GM12878 (cell line): ENCODE results near the gene MRPL42. TPM values are rescaled to one million over a fixed set of nuclear protein-coding genes. Genes with fewer than 3 reads are reported as not detected.
A peak's percentile ranks its signal among the peaks of the same experiment; 100 is the strongest.

Experiments
- ATAC-seq: fragments of 200-7000 bp; cut with Tn5 transposase; 3 replicates; pipeline ENCODE4 v1.9.1; 2020; ENCODE audit warnings: mild to moderate bottlenecking, moderate library complexity
- BruUV-seq: library from RNA; stranded (reverse); fragments of 400-500 nt; replicated peaks from 2 replicates; lab custom pipeline; 2021; lab: Mats Ljungman, UMichigan
- CTCF ChIA-PET: fragments of 300-600 bp; sonication (Branson Sonifier 250); formaldehyde crosslinking; extraction: SDS; loops from one replicate; lab custom pipeline; 2021; ENCODE audit warnings: inconsistent platforms; lab: Yijun Ruan, JAX
- POLR2A ChIA-PET: fragments of 350-600 bp; formaldehyde crosslinking; extraction: SDS; loops from one replicate; lab custom pipeline; 2021; ENCODE audit warnings: inconsistent platforms; lab: Charles Lee
- RAD21 ChIA-PET: fragments of 300-600 bp; sonication (Branson Sonifier 250); formaldehyde crosslinking; loops from one replicate; lab custom pipeline; 2023; ENCODE audit warnings: antibody characterized with exemption; ENCODE audit not compliant: unreplicated experiment; lab: Charles Lee
- SMC1A ChIA-PET: fragments of 300-600 bp; sonication (Branson Sonifier 250); formaldehyde crosslinking; loops from one replicate; lab custom pipeline; 2023; ENCODE audit not compliant: unreplicated experiment, uncharacterized antibody; lab: Charles Lee
- DNase-seq: peaks from one replicate; pipeline ENCODE4 v3.0.0-alpha.2; 2011; ENCODE audit warnings: low read depth, low spot score
- FAIRE-seq: peaks from 3 replicates; lab custom pipeline; 2011; peaks lifted over from hg19 to GRCh38; lab: Jason Lieb, UNC
- H2AFZ ChIP-seq: 2 replicates; pipeline ENCODE4 v1.6.0; 2011; ENCODE audit warnings: low read depth, low read length, control low read depth; ENCODE audit not compliant: control insufficient read depth
- H3K27ac ChIP-seq: 2 replicates; pipeline ENCODE4 v1.5.1; 2011; ENCODE audit warnings: control low read depth; ENCODE audit not compliant: control insufficient read depth, insufficient read depth
- H3K27me3 ChIP-seq, 2 experiments: replicated peaks in 1 of 2; 2 replicates each; pipeline versions ENCODE4 v1.6.0 to v1.6.1; 2011; ENCODE audit warnings: low read length in 1 of 2; ENCODE audit not compliant: control insufficient read depth in 2 of 2, insufficient read depth in 2 of 2
- H3K36me3 ChIP-seq, 2 experiments: 2 replicates each; pipeline ENCODE4 v1.5.1; 2011; ENCODE audit warnings: low read length in 1 of 2; ENCODE audit not compliant: control insufficient read depth in 2 of 2, insufficient read depth in 2 of 2
- H3K4me1 ChIP-seq: 2 replicates; pipeline ENCODE4 v1.6.1; 2011; ENCODE audit warnings: mild to moderate bottlenecking, low read length, moderate library complexity, mixed read lengths; ENCODE audit not compliant: control insufficient read depth, insufficient read depth
- H3K4me2 ChIP-seq: 2 replicates; pipeline ENCODE4 v1.6.0; 2011; ENCODE audit warnings: control low read depth; ENCODE audit not compliant: control insufficient read depth, insufficient read depth
- H3K4me3 ChIP-seq: fragments of 200-600 bp; sonication (generic); 2 replicates; pipeline ENCODE4 v1.5.1; 2016
- H3K79me2 ChIP-seq: 2 replicates; pipeline ENCODE4 v1.6.0; 2011; ENCODE audit warnings: low read length; ENCODE audit not compliant: control insufficient read depth, insufficient read depth
- H3K9ac ChIP-seq: 2 replicates; pipeline ENCODE4 v1.8.0; 2011; ENCODE audit warnings: low read length, control low read depth, mixed read lengths; ENCODE audit not compliant: control insufficient read depth, insufficient read depth
- H3K9me3 ChIP-seq: replicated peaks from 3 replicates; pipeline ENCODE4 v1.5.1; 2011; ENCODE audit warnings: mild to moderate bottlenecking, low read length; ENCODE audit not compliant: control insufficient read depth, insufficient read depth
- H4K20me1 ChIP-seq: 2 replicates; pipeline ENCODE4 v1.6.0; 2011; ENCODE audit not compliant: control insufficient read depth, insufficient read depth
- BHLHE40 ChIP-seq, 2 experiments: fragments of 450-650 bp in 1 of 2; IDR thresholded peaks; 2 replicates each; pipeline ENCODE4 v1.6.1; 2011 to 2017; ENCODE audit warnings: low read depth in 2 of 2, borderline replicate concordance in 1 of 2, improper control_type of control experiment in 1 of 2, low read length in 1 of 2, mild to moderate bottlenecking in 1 of 2
- ETV6 ChIP-seq, 2 experiments: fragments of 450-650 bp in 1 of 2; IDR thresholded peaks in 1 of 2; conservative IDR thresholded peaks in 1 of 2; 2 replicates each; pipeline ENCODE4 v1.6.1; 2014; ENCODE audit warnings: antibody characterized with exemption in 1 of 2, borderline replicate concordance in 1 of 2, low read depth in 1 of 2, mild to moderate bottlenecking in 1 of 2, moderate library complexity in 1 of 2
- NFYB ChIP-seq: IDR thresholded peaks from 2 replicates; pipeline ENCODE4 v1.6.1; 2011; ENCODE audit warnings: low read depth, mild to moderate bottlenecking, low read length, improper control_type of control experiment, moderate library complexity; ENCODE audit not compliant: insufficient read depth
- RFX5 ChIP-seq: IDR thresholded peaks from 2 replicates; pipeline ENCODE4 v1.6.1; 2011; ENCODE audit warnings: low read depth, low read length, improper control_type of control experiment
- STAT1 ChIP-seq: fragments of 450-650 bp; conservative IDR thresholded peaks from 2 replicates; pipeline ENCODE4 v1.6.1; 2014; ENCODE audit warnings: antibody characterized with exemption, mild to moderate bottlenecking
- ZBTB11 ChIP-seq: fragments of 450-650 bp; formaldehyde crosslinking; IDR thresholded peaks from 2 replicates; pipeline ENCODE4 v1.5.0; 2022; ENCODE audit warnings: mild to moderate bottlenecking, missing genetic modification characterization
- WGBS: methylation state at CpG from one replicate; pipeline ENCODE4 v1.1.6; 2016; ENCODE audit warnings: low lambda C conversion rate; ENCODE audit not compliant: insufficient replicate concordance, insufficient coverage; ENCODE audit errors: missing lambda C conversion rate; 5-methylcytosine and 5-hydroxymethylcytosine counted together
- in situ Hi-C: fragments of 300-500 bp; cut with MboI; formaldehyde crosslinking; loops from 9 replicates; pipeline ENCODE4 v1.14.3; 2018; ENCODE audit warnings: mixed read lengths
- intact Hi-C: fragments of 100-400 bp; cut with micrococcal nuclease; formaldehyde crosslinking; loops from one replicate; pipeline ENCODE4 v1.14.2; 2022; ENCODE audit not compliant: unreplicated experiment
- polyA plus RNA-seq, 11 experiments: library from polyadenylated mRNA; depleted of rRNA in 4 of 11; unstranded in 6 of 11; stranded (reverse) in 5 of 11; fragments of >200 nt; fragmentation: Nextera tagmentation in 4 of 11; fragmentation: Illumina TruSeq in 1 of 11; extraction: Ambion mirVana in 4 of 11; extraction: Trizol in 1 of 11; gene quantifications; 1 replicate in 1 of 11; 2 replicates in 10 of 11; pipeline versions ENCODE4 v1.2.1 to v1.2.3, GENCODE V29; 2011 to 2016; ENCODE audit warnings: inconsistent platforms in 2 of 11, missing spikeins in 2 of 11, low read depth in 1 of 11
- total RNA-seq, 4 experiments: library from RNA; depleted of rRNA in 3 of 4; stranded (reverse); fragments of >200 nt in 3 of 4; fragmentation: Illumina TruSeq in 1 of 4; extraction: Trizol in 1 of 4; gene quantifications; 2 replicates each; pipeline versions ENCODE4 v1.2.1 to v1.2.3, GENCODE V29; 2013 to 2021
- TF ChIP-seq, protein P1 (sequence below): fragments of 450-650 bp; IDR thresholded peaks from 2 replicates; pipeline ENCODE4 v1.6.1; 2016; ENCODE audit warnings: mild to moderate bottlenecking
- TF ChIP-seq, protein P2 (sequence below): fragments of 450-650 bp; IDR thresholded peaks from 2 replicates; pipeline ENCODE4 v1.6.1; 2018; ENCODE audit warnings: borderline replicate concordance, mild to moderate bottlenecking; ENCODE audit not compliant: partially characterized antibody
- TF ChIP-seq, protein P3 (sequence below): IDR thresholded peaks from 2 replicates; pipeline ENCODE4 v1.6.1; 2012; ENCODE audit warnings: low read depth, low read length, improper control_type of control experiment

MRPL42 gene
- total and polyA plus RNA-seq, 10 of the 15 experiments (the other 5 are each of a cell fraction or from before 2014, with no cell fraction given) = 65.1 to 427 (median 126) TPM

DNA sequence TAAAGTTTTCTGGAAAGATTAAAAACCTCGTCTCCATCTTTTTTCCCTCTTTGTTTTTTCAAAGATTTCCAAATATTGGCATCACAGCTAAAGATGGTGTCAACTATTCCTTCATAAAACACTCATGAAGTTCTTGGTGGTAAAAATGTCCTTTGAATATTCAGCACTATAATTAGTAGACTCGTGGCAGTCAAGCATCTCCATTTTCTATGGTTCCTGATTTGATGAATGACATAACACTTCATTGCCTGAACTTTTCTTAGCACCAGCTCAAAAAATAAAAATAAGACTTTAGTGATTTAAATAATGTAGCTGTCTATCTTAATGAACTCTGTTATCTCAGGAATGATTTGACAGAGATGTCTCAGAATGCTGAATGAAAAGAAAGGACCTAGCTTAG is 45.3 kb upstream of the MRPL42 start:
- POLR2A ChIA-PET = interaction anchor here (0.8 to 5.7 kb wide), 6 partner anchors 14 to 435 kb away, joined by 3 to 65 read pairs (median 3); partner anchors contain the start of gene MRPL42
- Histone ChIP-seq H3K9me3 (no peaks in the 10 kb centered on the region), H2AFZ (no peak overlapping the region), H3K27ac (no peak overlapping the region; the same call in 1 of the 2 replicates), H3K4me1 (peaks cover 81% of the 10 kb centered on the region), H3K27me3 (no peaks in the 10 kb centered on the region), H3K79me2 (peaks cover 100% of the 10 kb centered on the region), H3K4me3 (0 out of 2 replicates have a peak overlapping the region, but pooled peaks have one; percentile 19), H3K36me3 (peaks cover 0 to 2% of the 10 kb centered on the region in 2 experiments; a peak in 1 of 4 replicates), H3K9ac (no peak overlapping the region), H4K20me1 (peaks cover 5% of the 10 kb centered on the region; the same call in 1 of the 2 replicates), H3K4me2 (peak overlapping the region; percentile 53; the same call in 1 of the 2 replicates)
- in situ Hi-C loops = no loop called here
- 0% methylated on average over 2 of the region's 2 CpGs for WGBS
- intact Hi-C loops = loop anchor here (5.0 kb wide), 1 partner anchor 680 kb away; no protein-coding TSS in a partner anchor
- CTCF ChIA-PET = interaction anchor here (0.6 to 8.3 kb wide), 12 partner anchors 8 to 680 kb away, joined by 3 to 163 read pairs (median 4); no protein-coding TSS in a partner anchor
- TF ChIP-seq, protein P1, sequence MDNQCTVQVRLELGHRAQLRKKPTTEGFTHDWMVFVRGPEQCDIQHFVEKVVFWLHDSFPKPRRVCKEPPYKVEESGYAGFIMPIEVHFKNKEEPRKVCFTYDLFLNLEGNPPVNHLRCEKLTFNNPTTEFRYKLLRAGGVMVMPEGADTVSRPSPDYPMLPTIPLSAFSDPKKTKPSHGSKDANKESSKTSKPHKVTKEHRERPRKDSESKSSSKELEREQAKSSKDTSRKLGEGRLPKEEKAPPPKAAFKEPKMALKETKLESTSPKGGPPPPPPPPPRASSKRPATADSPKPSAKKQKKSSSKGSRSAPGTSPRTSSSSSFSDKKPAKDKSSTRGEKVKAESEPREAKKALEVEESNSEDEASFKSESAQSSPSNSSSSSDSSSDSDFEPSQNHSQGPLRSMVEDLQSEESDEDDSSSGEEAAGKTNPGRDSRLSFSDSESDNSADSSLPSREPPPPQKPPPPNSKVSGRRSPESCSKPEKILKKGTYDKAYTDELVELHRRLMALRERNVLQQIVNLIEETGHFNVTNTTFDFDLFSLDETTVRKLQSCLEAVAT = no peak
- TF ChIP-seq, protein P2, sequence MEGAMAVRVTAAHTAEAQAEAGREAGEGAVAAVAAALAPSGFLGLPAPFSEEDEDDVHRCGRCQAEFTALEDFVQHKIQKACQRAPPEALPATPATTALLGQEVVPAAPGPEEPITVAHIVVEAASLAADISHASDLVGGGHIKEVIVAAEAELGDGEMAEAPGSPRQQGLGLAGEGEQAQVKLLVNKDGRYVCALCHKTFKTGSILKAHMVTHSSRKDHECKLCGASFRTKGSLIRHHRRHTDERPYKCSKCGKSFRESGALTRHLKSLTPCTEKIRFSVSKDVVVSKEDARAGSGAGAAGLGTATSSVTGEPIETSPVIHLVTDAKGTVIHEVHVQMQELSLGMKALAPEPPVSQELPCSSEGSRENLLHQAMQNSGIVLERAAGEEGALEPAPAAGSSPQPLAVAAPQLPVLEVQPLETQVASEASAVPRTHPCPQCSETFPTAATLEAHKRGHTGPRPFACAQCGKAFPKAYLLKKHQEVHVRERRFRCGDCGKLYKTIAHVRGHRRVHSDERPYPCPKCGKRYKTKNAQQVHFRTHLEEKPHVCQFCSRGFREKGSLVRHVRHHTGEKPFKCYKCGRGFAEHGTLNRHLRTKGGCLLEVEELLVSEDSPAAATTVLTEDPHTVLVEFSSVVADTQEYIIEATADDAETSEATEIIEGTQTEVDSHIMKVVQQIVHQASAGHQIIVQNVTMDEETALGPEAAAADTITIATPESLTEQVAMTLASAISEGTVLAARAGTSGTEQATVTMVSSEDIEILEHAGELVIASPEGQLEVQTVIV = no peak
- TF ChIP-seq ZBTB11 (CRISPR knock-in tag) (no peak), RFX5 (no peak), ETV6 (conservative IDR thresholded peaks at IDR 0.05 in 1 of 2, IDR thresholded peaks at IDR 0.05 in 1 of 2; ENCODE audit: borderline replicate concordance in 1 of 2, low read depth in 1 of 2) (no peak), NFYB (no peak), BHLHE40 (IDR thresholded peaks at IDR 0.05; ENCODE audit: borderline replicate concordance in 1 of 2, low read depth in 2 of 2, low read length in 1 of 2) (no peak), STAT1 (no peak)
- TF ChIP-seq, protein P3, sequence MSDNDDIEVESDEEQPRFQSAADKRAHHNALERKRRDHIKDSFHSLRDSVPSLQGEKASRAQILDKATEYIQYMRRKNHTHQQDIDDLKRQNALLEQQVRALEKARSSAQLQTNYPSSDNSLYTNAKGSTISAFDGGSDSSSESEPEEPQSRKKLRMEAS = no peak
- SMC1A ChIA-PET = interaction anchor here (0.8 to 5.7 kb wide), 14 partner anchors 10 to 451 kb away, joined by 3 to 76 read pairs (median 4); no protein-coding TSS in a partner anchor
- ATAC-seq (no peak), DNase-seq (no peak), FAIRE-seq (no peak)
- BruUV-seq = no TSS peak
- RAD21 ChIA-PET = interaction anchor here (1.0 to 8.5 kb wide), 6 partner anchors 11 to 435 kb away, joined by 3 to 145 read pairs (median 21); no protein-coding TSS in a partner anchor
